ENCODE measurements around the gene GPR87.

- TF ChIP-seq CTCF (conservative IDR thresholded peaks at IDR 0.05; ENCODE audit: low read depth, low read length) (no peak), EZH2phosphoT487 (IDR thresholded peaks at IDR 0.05; ENCODE audit: borderline replicate concordance, low read length) (no peak), EZH2 (IDR thresholded peaks at IDR 0.05; ENCODE audit: low read length, unreplicated experiment) (no peak)
Measured at GRCh38 chr3:151318313-151318712, 1.7 kb upstream of the GPR87 start.
